K562 (cell line): Measurements from ENCODE around the gene ACTL7B. TPM values are rescaled to one million over a fixed set of nuclear protein-coding genes. Genes with fewer than 3 reads are reported as not detected.

Source experiments
- ATF3 ChIP-seq, 2 experiments: fragments of 450-650 bp in 1 of 2; sonication (generic) in 1 of 2; formaldehyde crosslinking in 1 of 2; IDR thresholded peaks in 1 of 2; conservative IDR thresholded peaks in 1 of 2; 2 replicates each; pipeline versions ENCODE4 v1.6.1 to v1.8.1; 2016 to 2023; ENCODE audit warnings: mild to moderate bottlenecking in 2 of 2, moderate library complexity in 2 of 2, inconsistent platforms in 1 of 2, missing genetic modification reagents in 1 of 2
- BACH1 ChIP-seq: fragments of 200-800 bp; sonication (Bioruptor generic); IDR thresholded peaks from 2 replicates; pipeline ENCODE4 v1.6.1; 2016; ENCODE audit warnings: missing genetic modification characterization, missing compliant biosample characterization
- CBFA2T2 ChIP-seq: fragments of 450-650 bp; conservative IDR thresholded peaks from 2 replicates; pipeline ENCODE4 v1.6.1; 2017; ENCODE audit warnings: mild to moderate bottlenecking
- CBFA2T3 ChIP-seq: fragments of 450-650 bp; IDR thresholded peaks from 2 replicates; pipeline ENCODE4 v1.6.1; 2017
- CEBPB ChIP-seq: fragments of 450-650 bp; IDR thresholded peaks from 2 replicates; pipeline ENCODE4 v1.6.1; 2016; ENCODE audit warnings: missing genetic modification characterization, missing compliant biosample characterization
- CREBBP ChIP-seq: IDR thresholded peaks from one replicate; pipeline ENCODE4 v1.6.1; 2012; ENCODE audit warnings: low read depth, mild to moderate bottlenecking, control low read depth, inconsistent platforms, low read length
- E2F4 ChIP-seq: sonication (generic); formaldehyde crosslinking; IDR thresholded peaks from 2 replicates; pipeline ENCODE4 v1.8.0; 2022; ENCODE audit warnings: mild to moderate bottlenecking, low read depth, missing genetic modification reagents
- ESRRA ChIP-seq: fragments of 450-650 bp; IDR thresholded peaks from 2 replicates; pipeline ENCODE4 v1.6.1; 2014; ENCODE audit warnings: low read depth, mild to moderate bottlenecking, moderate library complexity, borderline replicate concordance
- FOXM1 ChIP-seq, 2 experiments: fragments of 450-650 bp in 1 of 2; sonication (generic) in 1 of 2; formaldehyde crosslinking in 1 of 2; IDR thresholded peaks; 2 replicates each; pipeline versions ENCODE4 v1.6.1 to v1.9.0; 2017 to 2022; ENCODE audit warnings: low read depth in 2 of 2, mild to moderate bottlenecking in 2 of 2, missing genetic modification reagents in 1 of 2, moderate library complexity in 1 of 2
- KDM2B ChIP-seq: fragments of 250-450 bp; sonication (Bioruptor Pico); IDR thresholded peaks from 2 replicates; pipeline ENCODE4 v1.8.0; 2021; ENCODE audit warnings: mild to moderate bottlenecking, moderate library complexity
- MBD1 ChIP-seq: fragments of 250-450 bp; sonication (Bioruptor Pico); IDR thresholded peaks from 2 replicates; pipeline ENCODE4 v1.8.0; 2022; ENCODE audit warnings: inconsistent platforms
- NBN ChIP-seq: fragments of 450-650 bp; IDR thresholded peaks from 2 replicates; pipeline ENCODE4 v1.6.1; 2016; ENCODE audit warnings: low read depth, mild to moderate bottlenecking
- SRSF1 ChIP-seq: fragments of 200-400 bp; formaldehyde crosslinking; IDR thresholded peaks from 2 replicates; pipeline ENCODE4 v1.6.1; 2017; ENCODE audit warnings: mild to moderate bottlenecking, low read depth, low read length, moderate library complexity
- TEAD2 ChIP-seq: fragments of 450-650 bp; IDR thresholded peaks from 2 replicates; pipeline ENCODE4 v1.6.1; 2016; ENCODE audit warnings: missing genetic modification characterization, control low read depth, missing compliant biosample characterization
- TRIM28 ChIP-seq: fragments of 450-650 bp; IDR thresholded peaks from 2 replicates; pipeline ENCODE4 v1.6.1; 2017
- VEZF1 ChIP-seq: fragments of 200-800 bp; sonication (Bioruptor generic); IDR thresholded peaks from 2 replicates; pipeline ENCODE4 v1.6.1; 2017; ENCODE audit warnings: missing genetic modification characterization, missing compliant biosample characterization
- ZEB2 ChIP-seq: fragments of 450-650 bp; IDR thresholded peaks from 2 replicates; pipeline ENCODE4 v1.6.1; 2016
- ZKSCAN8 ChIP-seq: fragments of 200-800 bp; sonication (Bioruptor generic); IDR thresholded peaks from 2 replicates; pipeline ENCODE4 v1.6.1; 2016; ENCODE audit warnings: missing genetic modification characterization, missing compliant biosample characterization
- ZNF282 ChIP-seq: sonication (generic); formaldehyde crosslinking; IDR thresholded peaks from 2 replicates; pipeline ENCODE4 v1.8.1; 2023; ENCODE audit warnings: missing genetic modification reagents
- ZNF644 ChIP-seq: fragments of 200-800 bp; sonication (Bioruptor generic); IDR thresholded peaks from 2 replicates; pipeline ENCODE4 v1.6.1; 2016; ENCODE audit warnings: low read depth, missing genetic modification characterization, missing compliant biosample characterization
- ZNF696 ChIP-seq: fragments of 250-450 bp; sonication (Bioruptor Pico); conservative IDR thresholded peaks from 2 replicates; pipeline ENCODE4 v1.4.0; 2020; ENCODE audit warnings: mild to moderate bottlenecking, moderate library complexity
- ZNF778 ChIP-seq: fragments of 450-650 bp; formaldehyde crosslinking; IDR thresholded peaks from 2 replicates; pipeline ENCODE4 v1.4.0; 2020; ENCODE audit warnings: mild to moderate bottlenecking, moderate library complexity
- ZSCAN32 ChIP-seq: fragments of 450-650 bp; formaldehyde crosslinking; IDR thresholded peaks from 2 replicates; pipeline ENCODE4 v1.4.0; 2020; ENCODE audit warnings: mild to moderate bottlenecking, moderate library complexity
- polyA plus RNA-seq, 8 experiments: library from polyadenylated mRNA; depleted of rRNA in 4 of 8; stranded (reverse) in 5 of 8; unstranded in 3 of 8; fragments of >200 nt; fragmentation: Nextera tagmentation in 2 of 8; fragmentation: Illumina TruSeq in 1 of 8; extraction: Ambion mirVana in 2 of 8; extraction: Trizol in 1 of 8; gene quantifications; 2 replicates each; pipeline versions ENCODE4 v1.2.1 to v1.2.3, GENCODE V29; 2011 to 2014; ENCODE audit warnings: inconsistent platforms in 1 of 8, missing spikeins in 1 of 8
- total RNA-seq, 7 experiments: library from RNA; depleted of rRNA in 6 of 7; stranded (reverse); fragments of >200 nt in 6 of 7; fragmentation: Illumina TruSeq in 2 of 7; extraction: Trizol in 2 of 7; gene quantifications; 2 replicates each; pipeline versions ENCODE4 v1.2.1 to v1.2.3, GENCODE V29; 2011 to 2021; ENCODE audit warnings: low replicate concordance in 1 of 7

The ACTL7B gene
- total and polyA plus RNA-seq, 9 of the 15 experiments (the other 6 are each of a cell fraction or from before 2014, with no cell fraction given): not detected

- TF ChIP-seq CREBBP: no peak
- peak; percentile 48; the same call in 1 of the 2 replicates for TF ChIP-seq VEZF1 (CRISPR knock-in tag)
- no peak for TF ChIP-seq MBD1 (CRISPR knock-in tag)
- TF ChIP-seq ZEB2: peak; percentile 74; the same call in 1 of the 2 replicates
- TF ChIP-seq ATF3 (IDR thresholded peaks at IDR 0.05): peak; percentile 92
- TF ChIP-seq ATF3 (CRISPR knock-in tag; conservative IDR thresholded peaks at IDR 0.05): no peak
- no peak for TF ChIP-seq ZSCAN32 (CRISPR knock-in tag)
- no peak for TF ChIP-seq ZNF282 (CRISPR knock-in tag)
- no peak for TF ChIP-seq TEAD2 (tag)
- peak; percentile 71; the same call in 1 of the 2 replicates for TF ChIP-seq FOXM1 (IDR thresholded peaks at IDR 0.05; ENCODE audit: low read depth)
- no peak for TF ChIP-seq FOXM1 (CRISPR knock-in tag; IDR thresholded peaks at IDR 0.05; ENCODE audit: low read depth)
- TF ChIP-seq ZKSCAN8 (CRISPR knock-in tag): no peak
- TF ChIP-seq KDM2B: no peak
- no peak for TF ChIP-seq TRIM28
- TF ChIP-seq ZNF696: no peak
- TF ChIP-seq ZNF644 (tag): peak; percentile 45; the same call in 1 of the 2 replicates
- TF ChIP-seq ZNF778 (CRISPR knock-in tag): no peak
- no peak for TF ChIP-seq E2F4 (CRISPR knock-in tag)
- TF ChIP-seq ESRRA: peak; percentile 45; the same call in 1 of the 2 replicates
- TF ChIP-seq BACH1 (tag): no peak
- TF ChIP-seq NBN: peak; percentile 81; the same call in 1 of the 2 replicates
- TF ChIP-seq CBFA2T2: no peak
- peak; percentile 33; the same call in 1 of the 2 replicates for TF ChIP-seq CBFA2T3
- TF ChIP-seq CEBPB (tag): peak; percentile 84
- TF ChIP-seq SRSF1: no peak
Observed at GRCh38 chr9:108903420-108904103, 47.8 kb upstream of the ACTL7B start (continued).
